Mammary epithelial cell (primary cell): Measurements from ENCODE around the gene BRMS1.

ENCODE experiments used
- CTCF ChIP-seq, 2 donors: IDR thresholded peaks in 1 of 2; conservative IDR thresholded peaks in 1 of 2; 2 replicates each; pipeline ENCODE4 v1.5.1; 2011 to 2012; ENCODE audit warnings: inconsistent platforms in 2 of 2, low read length in 2 of 2, mild to moderate bottlenecking in 2 of 2, control low read depth in 1 of 2, low read depth in 1 of 2; ENCODE audit not compliant: insufficient read depth in 1 of 2; ENCODE audit errors: extremely low read depth in 1 of 2
- EZH2 ChIP-seq: IDR thresholded peaks from 2 replicates; pipeline ENCODE4 v1.6.1; 2012; ENCODE audit warnings: low read length, inconsistent platforms, borderline replicate concordance

GRCh38 chr11:66368484-66368883, 23.6 kb upstream of the BRMS1 start:
- TF ChIP-seq CTCF (conservative IDR thresholded peaks at IDR 0.05 in 1 of 2, IDR thresholded peaks at IDR 0.05 in 1 of 2; ENCODE audit: extremely low read depth in 1 of 2, insufficient read depth in 1 of 2, low read depth in 1 of 2, low read length in 2 of 2) (no peak), EZH2 (no peak)
